Panc1 (cell line): ENCODE results near the gene TSHZ1.

Experiments
- POLR2AphosphoS5 ChIP-seq: IDR thresholded peaks from 2 replicates; pipeline ENCODE4 v1.6.1; 2012; ENCODE audit warnings: mild to moderate bottlenecking, low read depth, low read length, moderate library complexity
- SIN3A ChIP-seq: IDR thresholded peaks from 2 replicates; pipeline ENCODE4 v1.6.1; 2012; ENCODE audit warnings: low read depth, mild to moderate bottlenecking, low read length, moderate library complexity, borderline replicate concordance; ENCODE audit not compliant: insufficient read depth
- TF ChIP-seq, protein P1 (sequence below): fragments of 450-650 bp; IDR thresholded peaks from 2 replicates; pipeline ENCODE4 v1.5.1; 2017; ENCODE audit warnings: mild to moderate bottlenecking

DNA sequence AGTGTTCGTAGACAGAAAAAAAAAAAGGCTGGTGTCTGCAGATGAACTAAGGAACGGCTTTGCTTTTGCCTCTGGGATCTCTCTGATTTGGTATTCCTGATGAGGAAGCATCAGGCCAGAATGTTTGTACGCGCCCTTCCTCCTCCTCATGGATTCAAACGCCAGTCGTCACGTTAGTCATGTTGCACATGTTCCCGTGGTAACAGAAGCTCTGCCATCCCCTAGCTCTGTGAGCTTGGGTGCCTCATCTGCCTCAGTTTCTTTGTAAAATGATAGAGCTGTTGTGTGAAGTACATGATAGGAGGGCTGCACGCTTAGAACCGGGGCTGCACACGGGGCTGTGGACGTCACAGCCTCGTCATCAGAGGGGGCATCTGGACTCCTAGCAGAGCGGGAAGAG, 47.0 kb downstream of the TSHZ1 start:
- no peak for TF ChIP-seq POLR2AphosphoS5
- TF ChIP-seq, protein P1, sequence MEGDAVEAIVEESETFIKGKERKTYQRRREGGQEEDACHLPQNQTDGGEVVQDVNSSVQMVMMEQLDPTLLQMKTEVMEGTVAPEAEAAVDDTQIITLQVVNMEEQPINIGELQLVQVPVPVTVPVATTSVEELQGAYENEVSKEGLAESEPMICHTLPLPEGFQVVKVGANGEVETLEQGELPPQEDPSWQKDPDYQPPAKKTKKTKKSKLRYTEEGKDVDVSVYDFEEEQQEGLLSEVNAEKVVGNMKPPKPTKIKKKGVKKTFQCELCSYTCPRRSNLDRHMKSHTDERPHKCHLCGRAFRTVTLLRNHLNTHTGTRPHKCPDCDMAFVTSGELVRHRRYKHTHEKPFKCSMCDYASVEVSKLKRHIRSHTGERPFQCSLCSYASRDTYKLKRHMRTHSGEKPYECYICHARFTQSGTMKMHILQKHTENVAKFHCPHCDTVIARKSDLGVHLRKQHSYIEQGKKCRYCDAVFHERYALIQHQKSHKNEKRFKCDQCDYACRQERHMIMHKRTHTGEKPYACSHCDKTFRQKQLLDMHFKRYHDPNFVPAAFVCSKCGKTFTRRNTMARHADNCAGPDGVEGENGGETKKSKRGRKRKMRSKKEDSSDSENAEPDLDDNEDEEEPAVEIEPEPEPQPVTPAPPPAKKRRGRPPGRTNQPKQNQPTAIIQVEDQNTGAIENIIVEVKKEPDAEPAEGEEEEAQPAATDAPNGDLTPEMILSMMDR, result no peak
- no peak for TF ChIP-seq SIN3A
